Prostate gland (tissue), 2 donors: ENCODE measurements around the gene WWP2. TPM values are rescaled to one million over a fixed set of nuclear protein-coding genes. Genes with fewer than 3 reads are reported as not detected.
A peak's percentile ranks its signal among the peaks of the same experiment; 100 is the strongest.

ENCODE experiments used
- DNase-seq: peaks from one replicate; pipeline ENCODE4 v3.0.0-alpha.2; 2019; ENCODE audit warnings: low spot score
- H3K27ac ChIP-seq, 2 donors: fragments of 200-600 bp; sonication (generic); 2 replicates each; pipeline ENCODE4 v1.5.1; 2017 to 2019
- H3K27me3 ChIP-seq: fragments of 200-600 bp; sonication (generic); replicated peaks from 2 replicates; pipeline ENCODE4 v1.5.1; 2019; ENCODE audit not compliant: insufficient read depth
- H3K36me3 ChIP-seq, 2 donors: fragments of 200-600 bp; sonication (generic); 1 replicate in 1 of 2; 2 replicates in 1 of 2; pipeline versions ENCODE4 v1.5.1 to v1.8.1; 2017 to 2019
- H3K4me1 ChIP-seq: fragments of 200-600 bp; sonication (generic); replicated peaks from 2 replicates; pipeline ENCODE4 v1.5.1; 2019
- H3K4me3 ChIP-seq, 2 donors: fragments of 200-600 bp; sonication (generic); 2 replicates each; pipeline ENCODE4 v1.5.1; 2017 to 2019
- H3K9me3 ChIP-seq: fragments of 200-600 bp; sonication (generic); 2 replicates; pipeline ENCODE4 v1.5.1; 2017
- POLR2A ChIP-seq: fragments of 450-650 bp; IDR thresholded peaks from one replicate; pipeline ENCODE4 v1.6.1; 2016; ENCODE audit warnings: antibody characterized with exemption, mild to moderate bottlenecking
- POLR2AphosphoS5 ChIP-seq: sonication (generic); formaldehyde crosslinking; IDR thresholded peaks from one replicate; pipeline ENCODE4 v1.6.1; 2017; ENCODE audit warnings: antibody characterized with exemption
- WGBS: methylation state at CpG from one replicate; pipeline ENCODE4 v1.1.5; 2018; 5-methylcytosine and 5-hydroxymethylcytosine counted together
- intact Hi-C: fragments of 100-400 bp; cut with DNase I; formaldehyde crosslinking; loops from one replicate; pipeline ENCODE4 v1.14.2; 2022
- total RNA-seq, 2 donors: library from RNA; depleted of rRNA; stranded (reverse); fragments of >200 nt; gene quantifications; one replicate each; pipeline ENCODE4 v1.1.0, GENCODE V29; 2016
- TF ChIP-seq, protein P1 (sequence below), 4 experiments: fragments of 200-600 bp in 2 of 4; fragments of 450-650 bp in 2 of 4; sonication (generic) in 2 of 4; IDR thresholded peaks; 1 replicate in 3 of 4; 2 replicates in 1 of 4; pipeline ENCODE4 v1.5.1; 2016 to 2019; ENCODE audit warnings: antibody characterized with exemption in 4 of 4, mild to moderate bottlenecking in 2 of 4, moderate library complexity in 2 of 4

Gene WWP2
- total RNA-seq, 2 donors from 2014 or later, result 30.9 to 66.3 TPM

DNA sequence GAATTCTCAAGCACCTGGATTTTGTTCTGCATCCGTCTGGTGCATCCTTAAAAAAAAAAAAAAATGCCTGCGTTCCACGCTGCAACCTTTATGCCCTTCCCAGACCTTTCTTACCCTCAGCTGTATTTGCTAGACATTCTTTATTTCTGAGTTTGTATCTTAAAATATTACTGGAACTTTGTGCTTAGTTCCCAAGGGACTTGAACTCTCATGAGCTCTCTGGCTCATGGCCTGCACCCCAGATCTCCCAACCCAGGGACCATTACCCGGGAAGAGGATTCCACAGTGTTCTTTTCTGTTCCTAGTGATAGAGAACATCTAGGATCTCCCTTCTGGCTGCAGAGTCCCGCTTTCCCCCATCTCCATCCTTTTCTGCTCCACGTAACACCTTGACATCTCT lies 160.1 kb downstream of the WWP2 start:
- Histone ChIP-seq H3K9me3 (no peaks in the 10 kb centered on the region), H3K27ac (no peak overlapping the region), H3K27me3 (no peaks in the 10 kb centered on the region), H3K4me1 (no peaks in the 10 kb centered on the region), H3K36me3 (no peaks in the 10 kb centered on the region), H3K4me3 (no peak overlapping the region)
- 92% methylated on average over 6 of the region's 6 CpGs for WGBS
- intact Hi-C loops, result no loop called here
- TF ChIP-seq, protein P1, sequence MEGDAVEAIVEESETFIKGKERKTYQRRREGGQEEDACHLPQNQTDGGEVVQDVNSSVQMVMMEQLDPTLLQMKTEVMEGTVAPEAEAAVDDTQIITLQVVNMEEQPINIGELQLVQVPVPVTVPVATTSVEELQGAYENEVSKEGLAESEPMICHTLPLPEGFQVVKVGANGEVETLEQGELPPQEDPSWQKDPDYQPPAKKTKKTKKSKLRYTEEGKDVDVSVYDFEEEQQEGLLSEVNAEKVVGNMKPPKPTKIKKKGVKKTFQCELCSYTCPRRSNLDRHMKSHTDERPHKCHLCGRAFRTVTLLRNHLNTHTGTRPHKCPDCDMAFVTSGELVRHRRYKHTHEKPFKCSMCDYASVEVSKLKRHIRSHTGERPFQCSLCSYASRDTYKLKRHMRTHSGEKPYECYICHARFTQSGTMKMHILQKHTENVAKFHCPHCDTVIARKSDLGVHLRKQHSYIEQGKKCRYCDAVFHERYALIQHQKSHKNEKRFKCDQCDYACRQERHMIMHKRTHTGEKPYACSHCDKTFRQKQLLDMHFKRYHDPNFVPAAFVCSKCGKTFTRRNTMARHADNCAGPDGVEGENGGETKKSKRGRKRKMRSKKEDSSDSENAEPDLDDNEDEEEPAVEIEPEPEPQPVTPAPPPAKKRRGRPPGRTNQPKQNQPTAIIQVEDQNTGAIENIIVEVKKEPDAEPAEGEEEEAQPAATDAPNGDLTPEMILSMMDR (IDR thresholded peaks at IDR 0.05), result no peak
- no peak for DNase-seq

DNA sequence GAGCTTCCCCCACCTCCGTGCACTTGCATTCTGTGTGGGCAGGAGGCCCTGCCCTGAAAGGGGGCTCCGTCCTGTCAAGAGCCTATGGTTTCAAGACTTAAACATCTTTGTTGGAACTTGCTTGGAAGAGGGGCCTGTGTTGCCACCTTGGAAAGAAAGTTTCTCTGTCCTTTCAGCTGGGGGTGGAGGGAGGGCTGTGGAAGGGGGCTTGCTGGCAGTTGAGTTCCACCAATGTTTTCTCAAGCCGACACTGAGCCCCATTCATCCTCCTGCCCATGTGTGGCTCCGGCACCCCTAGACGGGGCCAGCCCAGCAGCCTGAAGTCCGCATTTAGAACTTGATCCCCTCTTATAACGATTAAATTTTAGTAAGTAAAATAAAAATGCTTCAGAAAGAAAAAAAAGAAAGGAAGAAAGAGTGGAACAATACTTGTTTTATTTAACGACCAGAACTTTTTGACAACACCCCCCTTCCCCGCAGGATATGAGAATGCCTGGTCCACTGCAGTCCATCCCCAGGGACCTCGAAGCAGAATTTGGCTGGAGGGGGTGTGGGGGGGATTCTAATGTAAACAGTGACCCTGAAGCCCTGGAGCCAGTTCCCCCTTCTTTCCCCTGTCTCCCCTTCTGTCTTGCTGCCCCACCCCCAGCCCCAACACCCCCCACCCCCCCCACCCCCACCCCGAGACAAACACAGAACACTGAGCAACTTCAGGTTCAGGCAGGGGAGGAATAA lies 162.1 kb downstream of the WWP2 start:
- Histone ChIP-seq H3K36me3 (no peaks in the 10 kb centered on the region), H3K27ac (peak overlapping the region in 1 of 2 donors; percentile 44), H3K27me3 (no peaks in the 10 kb centered on the region), H3K4me1 (no peaks in the 10 kb centered on the region), H3K4me3 (no peak overlapping the region), H3K9me3 (no peaks in the 10 kb centered on the region)
- intact Hi-C loops, result no loop called here
- DNase-seq, result no peak
- 65% methylated on average over 11 of the region's 11 CpGs for WGBS
- no peak for TF ChIP-seq POLR2A
- TF ChIP-seq, protein P1 (IDR thresholded peaks at IDR 0.05), result no peak
- no peak for TF ChIP-seq POLR2AphosphoS5

DNA sequence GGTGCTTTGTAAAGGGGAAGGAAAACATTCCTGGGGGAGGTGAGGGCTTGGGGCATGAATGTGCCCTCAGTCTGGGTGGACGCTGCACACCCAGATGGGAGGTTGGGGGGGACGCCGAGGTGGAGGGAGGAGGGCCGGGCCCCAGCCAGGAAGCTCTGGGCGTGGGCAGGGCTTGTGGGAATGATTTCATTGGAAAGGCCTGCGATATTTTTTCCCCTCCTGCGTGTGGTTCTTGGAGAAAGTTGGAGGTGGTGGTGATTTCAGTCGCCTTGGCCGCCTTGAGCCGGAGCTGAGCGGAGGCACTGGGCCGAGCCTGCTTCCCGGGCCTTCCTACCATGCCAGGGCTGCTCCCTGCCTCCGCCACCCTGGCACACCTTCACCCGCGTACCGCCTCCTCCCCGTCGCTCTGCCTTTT lies 162.7 kb downstream of the WWP2 start:
- TF ChIP-seq POLR2AphosphoS5, result no peak
- intact Hi-C loops, result loop anchor here (5.0 kb wide), 1 partner anchor 62 kb away; no protein-coding TSS in a partner anchor
- Histone ChIP-seq H3K27ac (peak overlapping the region in 1 of 2 donors; percentile 44), H3K4me3 (no peak overlapping the region), H3K9me3 (no peaks in the 10 kb centered on the region), H3K27me3 (no peaks in the 10 kb centered on the region), H3K4me1 (no peaks in the 10 kb centered on the region), H3K36me3 (no peaks in the 10 kb centered on the region)
- 44% methylated on average over 18 of the region's 19 CpGs for WGBS
- DNase-seq, result no peak

DNA sequence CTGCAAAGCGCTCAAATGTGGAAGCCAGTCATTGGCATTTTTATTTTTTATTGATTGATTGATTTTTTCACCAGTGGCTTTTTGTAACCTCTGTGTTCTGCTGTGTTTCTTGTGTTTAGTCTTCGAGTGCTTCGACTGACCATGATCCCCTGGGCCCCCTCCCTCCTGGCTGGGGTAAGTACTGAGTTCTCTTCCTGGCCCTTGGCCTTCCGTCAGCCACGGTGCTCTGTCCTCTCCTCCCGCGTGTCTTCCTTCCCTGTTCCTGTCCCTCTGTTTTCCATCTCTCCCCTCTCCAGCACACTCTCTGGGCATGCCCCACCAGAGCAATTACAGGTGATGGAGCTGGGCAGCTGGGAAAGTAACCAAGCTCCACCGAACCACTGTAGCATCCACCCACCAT lies 163.2 kb downstream of the WWP2 start:
- TF ChIP-seq POLR2A (no peak), POLR2AphosphoS5 (no peak)
- TF ChIP-seq, protein P1 (IDR thresholded peaks at IDR 0.05), result no peak
- Histone ChIP-seq H3K27me3 (no peaks in the 10 kb centered on the region), H3K4me1 (no peaks in the 10 kb centered on the region), H3K36me3 (no peaks in the 10 kb centered on the region), H3K9me3 (no peaks in the 10 kb centered on the region), H3K27ac (peak overlapping the region in 1 of 2 donors; percentile 44), H3K4me3 (no peak overlapping the region)
- 62% methylated on average over 8 of the region's 8 CpGs for WGBS
- intact Hi-C loops, result loop anchor here (5.0 kb wide), 1 partner anchor 63 kb away; no protein-coding TSS in a partner anchor
- DNase-seq, result no peak

DNA sequence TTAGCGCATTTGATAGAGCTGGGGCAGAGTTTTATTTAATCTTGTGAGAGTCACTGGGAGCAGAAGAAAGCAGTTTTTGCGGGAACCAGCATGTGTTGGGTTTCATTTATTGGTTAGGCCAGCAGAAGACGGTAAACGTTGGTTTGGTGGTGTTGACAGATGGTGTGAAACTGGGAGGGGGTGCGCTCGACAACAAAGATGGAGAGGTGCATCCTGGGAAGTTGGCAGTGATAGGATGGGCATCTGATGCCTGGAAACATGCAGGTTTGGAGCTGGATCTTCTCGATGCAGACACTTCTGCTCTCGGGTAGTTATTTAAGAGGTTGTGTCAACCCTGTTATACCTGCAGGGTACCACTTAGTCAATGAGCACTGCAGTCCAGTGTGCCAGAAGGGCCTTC lies 164.1 kb downstream of the WWP2 start:
- 88% methylated on average over 8 of the region's 8 CpGs for WGBS
- Histone ChIP-seq H3K4me3 (no peak overlapping the region), H3K36me3 (no peaks in the 10 kb centered on the region), H3K27me3 (no peaks in the 10 kb centered on the region), H3K9me3 (no peaks in the 10 kb centered on the region), H3K27ac (no peak overlapping the region), H3K4me1 (no peaks in the 10 kb centered on the region)
- TF ChIP-seq POLR2A (no peak), POLR2AphosphoS5 (no peak)
- TF ChIP-seq, protein P1 (IDR thresholded peaks at IDR 0.05), result no peak
- DNase-seq, result no peak
- intact Hi-C loops, result loop anchor here (5.0 kb wide), 1 partner anchor 64 kb away; no protein-coding TSS in a partner anchor
